DMS114 treated with DMSO at 0.1 percent for 48 hours (cell line): ENCODE measurements around the gene IFITM1.
"Not testable (repeated sequence)": the region's sequence is repeated elsewhere in the genome, so short reads cannot be mapped to it uniquely, and the experiment has no call there.

ENCODE experiments used
- DNase-seq: peaks from one replicate; lab custom pipeline; 2025; ENCODE audit not compliant: unreplicated experiment; lab: John Stamatoyannopoulos, UW

IFITM1 gene

GRCh38 chr11:308740-309665 lies 4.8 kb upstream of the IFITM1 start:
- DNase-seq: not testable (repeated sequence)

GRCh38 chr11:309979-310572 lies 3.8 kb upstream of the IFITM1 start:
- not testable (repeated sequence) for DNase-seq

GRCh38 chr11:311013-311748 lies 2.7 kb upstream of the IFITM1 start:
- DNase-seq: not testable (repeated sequence)

- DNase-seq: no peak
Observed at GRCh38 chr11:312092-312816, 1.6 kb upstream of the IFITM1 start.

- no peak for DNase-seq
Observed at GRCh38 chr11:313304-313786, 495 bp upstream of the IFITM1 start.

- DNase-seq: not testable (repeated sequence)
Observed at GRCh38 chr11:314554-314875, 675 bp downstream of the IFITM1 start.

GRCh38 chr11:315051-315481 lies 1.2 kb downstream of the IFITM1 start:
- DNase-seq: no peak

- no peak for DNase-seq
Observed at GRCh38 chr11:315516-315994, 1.7 kb downstream of the IFITM1 start.

- DNase-seq: no peak
Observed at GRCh38 chr11:316031-316701, 2.3 kb downstream of the IFITM1 start.

GRCh38 chr11:316891-317301 lies 3.1 kb downstream of the IFITM1 start:
- DNase-seq: no peak

GRCh38 chr11:317668-318404 lies 4.0 kb downstream of the IFITM1 start:
- DNase-seq: not testable (repeated sequence)

- DNase-seq: not testable (repeated sequence)
Observed at GRCh38 chr11:318405-319120, 4.7 kb downstream of the IFITM1 start.

GRCh38 chr11:319121-319887 lies 5.5 kb downstream of the IFITM1 start:
- DNase-seq: not testable (repeated sequence)

- not testable (repeated sequence) for DNase-seq
Observed at GRCh38 chr11:319888-320273, 6.0 kb downstream of the IFITM1 start.

GRCh38 chr11:324156-324555 lies 10.3 kb downstream of the IFITM1 start:
- no peak for DNase-seq

GRCh38 chr11:324593-325517 lies 11.0 kb downstream of the IFITM1 start:
- not testable (repeated sequence) for DNase-seq
